ENCODE results near the gene RAP1GDS1.

The RAP1GDS1 gene, protein sequence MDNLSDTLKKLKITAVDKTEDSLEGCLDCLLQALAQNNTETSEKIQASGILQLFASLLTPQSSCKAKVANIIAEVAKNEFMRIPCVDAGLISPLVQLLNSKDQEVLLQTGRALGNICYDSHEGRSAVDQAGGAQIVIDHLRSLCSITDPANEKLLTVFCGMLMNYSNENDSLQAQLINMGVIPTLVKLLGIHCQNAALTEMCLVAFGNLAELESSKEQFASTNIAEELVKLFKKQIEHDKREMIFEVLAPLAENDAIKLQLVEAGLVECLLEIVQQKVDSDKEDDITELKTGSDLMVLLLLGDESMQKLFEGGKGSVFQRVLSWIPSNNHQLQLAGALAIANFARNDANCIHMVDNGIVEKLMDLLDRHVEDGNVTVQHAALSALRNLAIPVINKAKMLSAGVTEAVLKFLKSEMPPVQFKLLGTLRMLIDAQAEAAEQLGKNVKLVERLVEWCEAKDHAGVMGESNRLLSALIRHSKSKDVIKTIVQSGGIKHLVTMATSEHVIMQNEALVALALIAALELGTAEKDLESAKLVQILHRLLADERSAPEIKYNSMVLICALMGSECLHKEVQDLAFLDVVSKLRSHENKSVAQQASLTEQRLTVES

DNA sequence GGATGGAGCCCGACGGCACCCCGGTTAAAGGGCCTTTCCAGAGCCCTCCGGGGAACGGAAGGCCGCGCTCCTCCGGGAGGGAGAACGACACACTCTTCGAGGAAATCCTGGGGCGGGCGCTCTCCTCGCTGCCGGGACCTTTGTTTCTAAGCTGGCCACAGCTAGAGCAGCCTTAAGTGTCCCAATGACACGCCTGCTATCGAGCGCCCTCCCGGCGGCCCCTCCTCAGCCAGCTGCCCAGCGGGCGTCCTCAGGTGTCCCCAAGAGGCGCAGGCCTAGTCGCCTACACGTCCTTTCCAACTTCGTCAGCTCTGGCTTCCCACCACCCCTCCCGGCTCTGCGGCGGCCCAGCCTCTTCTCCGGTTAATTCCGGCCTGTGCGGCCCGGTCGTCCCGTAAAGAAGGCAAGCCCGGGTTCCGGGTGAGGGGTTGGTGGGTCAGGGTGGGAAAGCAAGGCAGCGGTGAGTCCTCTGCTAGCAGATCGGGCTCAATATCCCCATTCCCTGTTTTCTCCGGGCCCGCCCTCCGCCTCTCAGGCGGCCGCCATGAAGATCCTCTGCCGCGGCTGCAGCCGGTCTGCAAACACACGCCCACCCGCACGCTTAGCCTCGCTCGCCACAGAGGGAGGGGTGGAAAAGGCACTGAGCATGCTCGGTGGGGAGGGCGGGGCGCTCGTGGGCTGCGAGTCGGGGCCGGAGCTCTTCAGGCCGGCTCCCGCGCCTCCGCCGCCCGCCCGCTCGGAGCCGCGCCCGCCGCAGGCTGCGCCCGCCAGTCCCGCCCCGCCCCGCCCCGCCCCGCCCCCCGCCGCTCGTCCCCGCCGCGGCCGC is at the start of gene RAP1GDS1:
RAP1GDS1 (plus strand) TSS at position 806 of the 826 bp plus-strand sequence. CDS start 182 bp downstream, outside the sequence.
- DNase-seq (ENCODE audit: low read depth), result peak; percentile 93
- H3K4me3 ChIP-seq (ENCODE audit: control insufficient read depth, low read depth, low read length), result peak within 1 kb of the TSS; percentile 90
- TF ChIP-seq, protein P1, sequence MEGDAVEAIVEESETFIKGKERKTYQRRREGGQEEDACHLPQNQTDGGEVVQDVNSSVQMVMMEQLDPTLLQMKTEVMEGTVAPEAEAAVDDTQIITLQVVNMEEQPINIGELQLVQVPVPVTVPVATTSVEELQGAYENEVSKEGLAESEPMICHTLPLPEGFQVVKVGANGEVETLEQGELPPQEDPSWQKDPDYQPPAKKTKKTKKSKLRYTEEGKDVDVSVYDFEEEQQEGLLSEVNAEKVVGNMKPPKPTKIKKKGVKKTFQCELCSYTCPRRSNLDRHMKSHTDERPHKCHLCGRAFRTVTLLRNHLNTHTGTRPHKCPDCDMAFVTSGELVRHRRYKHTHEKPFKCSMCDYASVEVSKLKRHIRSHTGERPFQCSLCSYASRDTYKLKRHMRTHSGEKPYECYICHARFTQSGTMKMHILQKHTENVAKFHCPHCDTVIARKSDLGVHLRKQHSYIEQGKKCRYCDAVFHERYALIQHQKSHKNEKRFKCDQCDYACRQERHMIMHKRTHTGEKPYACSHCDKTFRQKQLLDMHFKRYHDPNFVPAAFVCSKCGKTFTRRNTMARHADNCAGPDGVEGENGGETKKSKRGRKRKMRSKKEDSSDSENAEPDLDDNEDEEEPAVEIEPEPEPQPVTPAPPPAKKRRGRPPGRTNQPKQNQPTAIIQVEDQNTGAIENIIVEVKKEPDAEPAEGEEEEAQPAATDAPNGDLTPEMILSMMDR (conservative IDR thresholded peaks at IDR 0.05; ENCODE audit: control insufficient read depth, insufficient read depth, low read depth, low read length), result no peak

DNA sequence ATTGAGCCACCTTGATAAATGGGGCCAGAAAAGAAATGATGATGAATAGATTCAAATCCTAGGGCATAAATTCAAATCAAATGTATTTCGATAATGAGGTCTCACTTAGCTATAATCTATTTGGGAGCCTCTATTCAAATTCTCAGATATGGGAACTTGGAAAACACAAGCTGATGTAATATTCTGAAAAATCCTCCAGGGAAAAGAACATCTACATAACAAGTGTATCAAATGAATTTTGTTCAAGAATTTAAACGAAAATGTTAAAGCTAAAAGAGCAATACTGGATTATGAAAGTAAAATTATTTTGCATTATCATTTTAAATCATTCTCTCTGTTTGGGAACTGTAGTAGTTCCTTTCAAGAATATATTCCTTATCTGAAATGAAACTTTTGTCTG is 38.9 kb upstream of the RAP1GDS1 start:
- TF ChIP-seq, protein P1 (conservative IDR thresholded peaks at IDR 0.05; ENCODE audit: control insufficient read depth, insufficient read depth, low read depth, low read length), result no peak
- DNase-seq (ENCODE audit: low read depth), result no peak

DNA sequence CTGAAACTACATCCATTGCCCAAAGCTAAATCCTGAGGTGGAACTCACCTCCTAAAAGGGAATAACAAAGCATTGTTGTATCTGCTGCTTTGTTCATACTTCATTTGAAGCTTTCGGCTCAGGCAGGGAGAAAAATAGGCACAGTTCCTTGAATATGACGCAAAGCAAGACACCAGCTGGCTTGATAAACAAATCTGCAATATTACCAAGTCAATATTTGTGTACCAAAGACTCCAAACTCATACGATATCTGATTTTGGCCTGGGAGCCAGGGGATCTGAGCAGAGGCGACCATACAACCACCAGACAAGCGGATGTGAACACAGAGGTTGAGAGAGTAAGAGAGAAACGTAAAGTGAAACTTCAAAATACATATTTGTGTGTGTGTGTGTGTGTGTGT is 34.8 kb upstream of the RAP1GDS1 start:
- TF ChIP-seq, protein P1 (conservative IDR thresholded peaks at IDR 0.05; ENCODE audit: control insufficient read depth, insufficient read depth, low read depth, low read length), result no peak
- no peak for DNase-seq (ENCODE audit: low read depth)
- H3K4me3 ChIP-seq (ENCODE audit: control insufficient read depth, low read depth, low read length), result no peak overlapping the region

More for the DNA sequence above, 38.9 kb upstream of the RAP1GDS1 start:
- no peak overlapping the region for H3K4me3 ChIP-seq (ENCODE audit: control insufficient read depth, low read depth, low read length)

DNA sequence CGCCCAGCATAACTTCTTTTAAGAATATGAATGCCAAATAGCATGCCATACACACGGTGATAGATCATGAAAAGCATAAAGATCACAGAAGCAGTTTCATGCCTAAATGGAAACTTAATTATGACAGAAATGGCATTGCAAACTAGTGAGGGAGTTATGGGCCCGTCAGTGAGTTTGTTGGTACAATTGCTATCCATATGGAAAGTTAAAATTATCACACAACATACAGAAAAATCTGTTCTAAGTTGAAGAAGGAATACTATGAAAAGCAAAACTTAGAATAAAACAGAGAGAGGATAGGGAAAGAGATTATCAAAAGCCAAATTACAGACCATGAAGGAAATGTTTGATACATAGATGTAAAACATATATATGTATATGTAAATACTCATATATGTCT is 30.2 kb upstream of the RAP1GDS1 start:
- no peak overlapping the region for H3K4me3 ChIP-seq (ENCODE audit: control insufficient read depth, low read depth, low read length)
- TF ChIP-seq, protein P1 (conservative IDR thresholded peaks at IDR 0.05; ENCODE audit: control insufficient read depth, insufficient read depth, low read depth, low read length), result no peak
- no peak for DNase-seq (ENCODE audit: low read depth)

DNA sequence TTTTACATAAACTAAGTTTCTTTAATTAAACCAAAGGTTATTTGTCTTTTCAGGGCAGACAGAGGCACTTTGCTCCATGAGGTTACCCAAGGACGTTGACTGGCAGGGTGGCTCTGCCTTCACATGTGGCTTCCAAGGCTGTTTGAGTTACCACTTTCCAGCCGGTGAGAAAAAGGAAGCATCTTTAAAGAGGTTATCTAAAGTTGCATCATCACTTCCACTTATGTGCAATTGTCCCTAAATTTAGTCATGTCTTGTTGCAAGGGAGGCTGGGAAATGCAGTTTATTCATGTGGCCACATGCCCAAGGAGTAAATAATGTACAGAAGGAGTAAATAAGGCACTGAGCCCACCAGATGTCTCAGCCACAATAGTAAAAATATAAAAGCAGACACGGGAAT is 29.0 kb upstream of the RAP1GDS1 start:
- peak; percentile 46 for DNase-seq (ENCODE audit: low read depth)
- no peak overlapping the region for H3K4me3 ChIP-seq (ENCODE audit: control insufficient read depth, low read depth, low read length)
- TF ChIP-seq, protein P1 (conservative IDR thresholded peaks at IDR 0.05; ENCODE audit: control insufficient read depth, insufficient read depth, low read depth, low read length), result no peak

DNA sequence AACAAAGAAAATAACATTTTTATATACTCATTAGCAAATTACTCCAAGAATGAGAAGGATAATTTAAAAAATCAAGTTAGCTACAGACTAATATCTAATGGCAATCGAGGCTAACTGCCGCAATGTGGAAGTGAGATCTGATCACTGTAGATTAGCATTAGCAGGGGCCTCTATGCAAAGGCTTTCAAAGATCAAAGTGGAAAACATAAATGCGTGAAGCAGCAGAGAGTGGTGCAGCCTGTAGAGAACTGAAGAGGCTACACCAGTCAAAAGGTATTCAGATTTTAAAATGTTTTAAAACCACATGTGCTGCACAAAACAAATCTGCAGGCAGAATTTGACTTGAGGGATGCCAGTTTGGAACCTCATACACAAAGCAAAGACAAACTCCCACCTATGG is 24.0 kb upstream of the RAP1GDS1 start:
- no peak overlapping the region for H3K4me3 ChIP-seq (ENCODE audit: control insufficient read depth, low read depth, low read length)
- TF ChIP-seq, protein P1 (conservative IDR thresholded peaks at IDR 0.05; ENCODE audit: control insufficient read depth, insufficient read depth, low read depth, low read length), result no peak
- DNase-seq (ENCODE audit: low read depth), result no peak

All from fibroblast of mammary gland (primary cell).